Heart left ventricle (tissue), 16 donors: ENCODE data around the gene MGAT3. TPM values are rescaled to one million over a fixed set of nuclear protein-coding genes. Genes with fewer than 3 reads are reported as not detected.

Experiments used
- ATAC-seq, 4 donors: fragments of 200-7000 bp; cut with Tn5 transposase; one replicate each; pipeline ENCODE4 v1.9.1; 2020 to 2022; ENCODE audit warnings: moderate library complexity in 4 of 4, mild to moderate bottlenecking in 3 of 4, moderate number of reproducible peaks in 1 of 4
- DNase-seq, 5 donors: peaks; one replicate each; pipeline ENCODE4 v3.0.0-alpha.2; 2020
- H3K27ac ChIP-seq, 12 donors: fragments of 200-600 bp; sonication (generic) in 4 of 12; one replicate each; pipeline versions ENCODE4 v1.5.0 to v1.8.0; 2016 to 2022; ENCODE audit warnings: mild to moderate bottlenecking in 2 of 12
- H3K27me3 ChIP-seq, 9 donors: fragments of 200-600 bp; sonication (generic) in 2 of 9; one replicate each; pipeline versions ENCODE4 v1.5.1 to v1.8.0; 2016 to 2022; ENCODE audit warnings: mild to moderate bottlenecking in 3 of 9
- H3K36me3 ChIP-seq, 9 donors: fragments of 200-600 bp; sonication (generic) in 2 of 9; one replicate each; pipeline versions ENCODE4 v1.5.0 to v1.8.0; 2018 to 2022; ENCODE audit warnings: mild to moderate bottlenecking in 2 of 9
- H3K4me1 ChIP-seq, 12 donors: fragments of 200-600 bp; sonication (generic) in 4 of 12; one replicate each; pipeline versions ENCODE4 v1.5.0 to v1.8.0; 2016 to 2022; ENCODE audit warnings: mild to moderate bottlenecking in 3 of 12
- H3K4me3 ChIP-seq, 12 donors: fragments of 200-600 bp; sonication (generic) in 4 of 12; one replicate each; pipeline versions ENCODE4 v1.5.0 to v1.8.0; 2017 to 2022; ENCODE audit warnings: mild to moderate bottlenecking in 9 of 12, moderate library complexity in 4 of 12
- H3K9me3 ChIP-seq, 12 donors: fragments of 200-600 bp; sonication (generic) in 4 of 12; one replicate each; pipeline versions ENCODE4 v1.5.0 to v1.8.0; 2016 to 2022; ENCODE audit warnings: mild to moderate bottlenecking in 1 of 12
- POLR2A ChIP-seq, 2 donors: fragments of 450-650 bp; IDR thresholded peaks; one replicate each; pipeline ENCODE4 v1.6.1; 2017; ENCODE audit warnings: antibody characterized with exemption in 2 of 2, mild to moderate bottlenecking in 2 of 2, moderate library complexity in 2 of 2
- WGBS, 4 donors: extraction: QIAGEN DNeasy Blood & Tissue Kit in 2 of 4; methylation state at CpG; one replicate each; pipeline versions ENCODE4 v1.1.5 to v1.1.7; 2013 to 2018; 5-methylcytosine and 5-hydroxymethylcytosine counted together
- intact Hi-C, 10 donors: fragments of 100-400 bp; cut with DNase I; formaldehyde crosslinking; loops; one replicate each; pipeline versions ENCODE4 v1.11.1 to v1.14.2; 2022
- polyA plus RNA-seq, 2 donors: library from polyadenylated mRNA; stranded (reverse); fragments of 200-250 nt; gene quantifications; one replicate each; pipeline ENCODE4 v1.2.3, GENCODE V29; 2013
- total RNA-seq, 9 donors: library from RNA; depleted of rRNA in 2 of 9; stranded (reverse); fragments of >200 nt in 2 of 9; fragmentation: NEBNext Ultra II Directional in 3 of 9; extraction: Animal tissue kit (Norgen Biotek cat#: 25700) in 3 of 9; gene quantifications; one replicate each; pipeline versions ENCODE4 v1.1.0 to v1.2.4, GENCODE V29; 2016 to 2023
- TF ChIP-seq, protein P1 (sequence below), 12 donors: fragments of 200-600 bp; sonication (generic) in 4 of 12; IDR thresholded peaks; one replicate each; pipeline versions ENCODE4 v1.5.0 to v1.8.0; 2018 to 2022; ENCODE audit warnings: antibody characterized with exemption in 12 of 12, mild to moderate bottlenecking in 5 of 12
- donor health status: ischemic (EF 13 %, LVEDD 7.1; RV severe dilation, severe dysfunction).
- donor health status: healthy with polysubstance abuse.
- donor health status: DM: no; HTN: yes; CAD: no.
- donor health status: DM: no; HTN: no; CAD: no.
- donor health status: ischemic (EF 25% LVEDD 6.9; RV normal size, moderate dysfunction).
- donor health status: ischemic (EF 25% LVEDD 5.7; RV mildly dilated, moderate dysfunction).
- donor health status: healthy.
- donor health status: DM: yes; HTN: yes; CAD: no.
- donor health status: ischemic (EF 35%, LVEDD 5.7; RV mildly dilated, moderate dysfunction).
- donor health status: nonischemic (EF 11% LVEDD 7.7; RV severe dilation, severe dysfunction).
- donor health status: DM: yes; HTN: yes; CAD: no.
- donor health status: PGD.
- donor health status: ischemic (EF 29% LVEDD 5.4; RV normal size, mild dysfunction).
- donor health status: nonischemic (EF 23%, LVEDD 6.1; RV moderate dilation, normal function).

Gene MGAT3
- total and polyA plus RNA-seq, 11 donors: 2.2 to 9.9 (median 4.4) TPM

DNA sequence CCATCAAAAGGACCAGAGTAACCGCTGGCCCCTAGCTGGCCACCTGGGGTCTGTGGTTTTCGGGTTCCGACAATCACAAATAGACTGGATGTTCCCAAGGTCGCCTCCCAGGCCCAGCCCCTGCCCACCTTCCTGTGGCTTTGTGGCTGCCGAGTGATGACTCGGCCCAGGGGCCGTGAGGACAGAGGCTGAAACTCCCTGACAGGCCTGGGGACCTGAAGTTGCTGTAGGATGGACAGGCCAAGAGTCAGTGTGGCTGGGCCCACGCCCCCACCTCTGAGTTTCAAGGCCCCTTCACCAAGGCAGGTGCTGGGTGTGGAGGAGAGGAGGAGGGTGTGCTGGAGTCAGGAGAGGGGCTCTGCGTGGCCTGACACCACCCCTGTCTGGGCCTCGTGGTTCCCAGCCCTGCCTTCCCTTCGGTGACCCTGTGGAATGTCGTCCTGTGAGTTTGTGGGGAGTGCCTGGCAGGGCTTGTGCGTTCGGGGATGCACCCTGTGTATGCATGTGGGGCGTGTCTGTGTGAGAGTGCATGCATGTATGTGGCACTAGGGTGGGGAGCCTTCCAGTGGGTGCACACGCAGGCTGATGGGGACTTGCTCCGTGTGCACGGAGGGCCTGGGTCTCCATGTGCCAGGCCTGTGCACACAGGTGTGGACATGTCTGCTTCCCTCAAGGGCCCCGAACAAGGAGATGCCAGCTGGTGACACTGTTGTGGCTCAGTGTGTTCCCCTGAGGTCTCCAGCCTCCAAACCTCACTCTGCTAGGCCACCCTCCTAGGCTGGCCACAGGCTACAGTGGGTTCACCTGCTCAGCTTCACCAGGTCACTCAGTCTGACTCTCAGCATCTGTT is 8.4 kb upstream of the MGAT3 start:
- peaks cover 0 to 14% (median 2%) of the 10 kb centered on the region in 12 donors for H3K4me1 ChIP-seq
- H3K9me3 ChIP-seq: no peaks in the 10 kb centered on the region
- no peak overlapping the region for H3K27ac ChIP-seq
- peak in 1 of 4 donors; percentile 6 for ATAC-seq
- H3K4me3 ChIP-seq: no peak overlapping the region
- 82 to 89% (median 85%) methylated on average over 19 of the region's 19 CpGs for WGBS, 4 donors
- no peak for DNase-seq
- no peaks in the 10 kb centered on the region for H3K36me3 ChIP-seq
- TF ChIP-seq, protein P1, sequence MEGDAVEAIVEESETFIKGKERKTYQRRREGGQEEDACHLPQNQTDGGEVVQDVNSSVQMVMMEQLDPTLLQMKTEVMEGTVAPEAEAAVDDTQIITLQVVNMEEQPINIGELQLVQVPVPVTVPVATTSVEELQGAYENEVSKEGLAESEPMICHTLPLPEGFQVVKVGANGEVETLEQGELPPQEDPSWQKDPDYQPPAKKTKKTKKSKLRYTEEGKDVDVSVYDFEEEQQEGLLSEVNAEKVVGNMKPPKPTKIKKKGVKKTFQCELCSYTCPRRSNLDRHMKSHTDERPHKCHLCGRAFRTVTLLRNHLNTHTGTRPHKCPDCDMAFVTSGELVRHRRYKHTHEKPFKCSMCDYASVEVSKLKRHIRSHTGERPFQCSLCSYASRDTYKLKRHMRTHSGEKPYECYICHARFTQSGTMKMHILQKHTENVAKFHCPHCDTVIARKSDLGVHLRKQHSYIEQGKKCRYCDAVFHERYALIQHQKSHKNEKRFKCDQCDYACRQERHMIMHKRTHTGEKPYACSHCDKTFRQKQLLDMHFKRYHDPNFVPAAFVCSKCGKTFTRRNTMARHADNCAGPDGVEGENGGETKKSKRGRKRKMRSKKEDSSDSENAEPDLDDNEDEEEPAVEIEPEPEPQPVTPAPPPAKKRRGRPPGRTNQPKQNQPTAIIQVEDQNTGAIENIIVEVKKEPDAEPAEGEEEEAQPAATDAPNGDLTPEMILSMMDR (IDR thresholded peaks at IDR 0.05): no peak
- TF ChIP-seq POLR2A (IDR thresholded peaks at IDR 0.05): no peak
- intact Hi-C loops: no loop called here
- no peaks in the 10 kb centered on the region for H3K27me3 ChIP-seq

DNA sequence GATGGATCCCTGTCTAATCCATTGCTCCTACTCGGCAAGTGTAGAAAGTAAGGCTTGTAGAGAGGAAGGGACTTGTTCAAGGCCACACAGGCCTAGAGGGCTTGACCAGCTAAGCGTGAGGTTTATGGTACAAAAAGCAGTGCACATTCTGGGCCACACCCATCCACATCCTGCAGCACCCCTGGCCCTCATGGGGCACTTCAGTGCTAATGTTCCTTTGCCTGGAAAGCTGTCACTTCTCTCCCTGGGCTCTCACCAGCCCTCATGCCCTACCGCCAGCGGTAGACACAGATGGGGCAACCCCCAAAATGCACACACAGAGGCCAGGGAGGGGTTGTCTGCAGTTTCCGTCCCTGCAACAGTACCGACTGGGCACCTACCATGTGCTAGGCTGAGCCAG is 7.1 kb upstream of the MGAT3 start:
- no peaks in the 10 kb centered on the region for H3K9me3 ChIP-seq
- H3K36me3 ChIP-seq: no peaks in the 10 kb centered on the region
- H3K4me1 ChIP-seq: peaks cover 0 to 14% (median 2%) of the 10 kb centered on the region in 12 donors
- H3K4me3 ChIP-seq: no peak overlapping the region
- no peak for DNase-seq
- no peak overlapping the region for H3K27ac ChIP-seq
- 85 to 95% (median 90%) methylated on average over 5 to 6 of the region's 6 CpGs for WGBS, 4 donors
- ATAC-seq: no peak
- TF ChIP-seq POLR2A (IDR thresholded peaks at IDR 0.05): no peak
- TF ChIP-seq, protein P1 (IDR thresholded peaks at IDR 0.05): no peak
- H3K27me3 ChIP-seq: no peaks in the 10 kb centered on the region
- intact Hi-C loops: no loop called here

DNA sequence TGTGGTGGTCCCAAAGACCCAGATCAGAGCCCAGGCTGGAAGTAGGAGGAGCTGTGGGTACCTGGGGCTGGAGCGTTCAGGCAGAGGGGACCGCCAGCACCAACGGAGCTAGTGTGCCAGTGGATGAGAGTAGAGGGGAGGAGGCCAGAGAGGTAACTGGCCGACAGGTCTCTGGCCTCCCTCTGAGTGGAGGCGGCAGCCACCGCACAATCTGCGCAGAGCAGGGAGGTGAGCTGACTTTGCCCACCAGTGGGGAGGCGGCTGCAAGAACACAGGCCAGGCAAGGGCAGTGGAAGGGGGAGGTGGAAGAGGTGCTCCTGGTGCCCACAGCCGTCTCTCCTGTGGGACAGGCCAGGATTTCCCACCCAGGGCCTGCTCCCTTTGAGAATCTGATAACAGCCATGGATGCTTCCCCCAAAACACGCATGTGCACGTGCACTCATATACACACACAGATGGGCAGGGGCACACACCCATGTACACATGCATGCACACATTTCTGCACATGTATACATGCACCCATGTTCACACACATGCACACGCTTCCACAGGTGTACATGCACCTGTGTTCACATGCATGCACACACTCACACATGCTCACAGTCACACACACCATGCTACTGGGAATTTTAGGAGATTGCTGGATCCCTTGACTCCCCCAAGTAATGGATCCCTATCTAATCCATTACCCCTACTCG is 6.4 kb upstream of the MGAT3 start:
- Histone ChIP-seq H3K9me3 (no peaks in the 10 kb centered on the region), H3K27ac (no peak overlapping the region), H3K4me1 (peaks cover 0 to 14% (median 2%) of the 10 kb centered on the region in 12 donors), H3K4me3 (no peak overlapping the region), H3K36me3 (no peaks in the 10 kb centered on the region), H3K27me3 (no peaks in the 10 kb centered on the region)
- ATAC-seq (no peak), DNase-seq (no peak)
- intact Hi-C loops: no loop called here
- 91 to 95% (median 94%) methylated on average over 13 of the region's 13 CpGs for WGBS, 4 donors
- no peak for TF ChIP-seq POLR2A (IDR thresholded peaks at IDR 0.05)

DNA sequence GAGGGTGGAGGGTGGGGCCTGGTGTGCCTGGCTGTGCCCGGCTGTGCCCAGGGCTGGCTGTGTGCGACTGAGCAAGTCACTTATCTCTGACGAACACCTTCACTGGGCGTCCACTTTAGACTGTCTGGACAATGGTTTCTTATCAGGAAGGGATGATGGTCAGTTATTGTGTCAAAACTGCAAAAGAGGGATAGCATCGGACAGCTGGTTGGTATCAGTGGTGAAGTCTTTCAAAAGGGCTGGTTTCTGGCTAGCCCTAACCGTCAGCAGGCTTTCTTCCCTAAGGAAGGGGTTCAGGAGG is 4.1 kb upstream of the MGAT3 start:
- H3K9me3 ChIP-seq: no peaks in the 10 kb centered on the region
- H3K36me3 ChIP-seq: no peaks in the 10 kb centered on the region
- H3K27ac ChIP-seq: peak overlapping the region in 5 of 12 donors; percentile 6 to 43 (median 13)
- H3K27me3 ChIP-seq: peaks cover 0 to 13% (median 0%) of the 10 kb centered on the region in 9 donors
- TF ChIP-seq, protein P1 (IDR thresholded peaks at IDR 0.05): no peak
- no peak overlapping the region for H3K4me3 ChIP-seq
- no peak for DNase-seq
- intact Hi-C loops: no loop called here
- WGBS, 4 donors: 59 to 76% (median 69%) methylated on average over 6 of the region's 6 CpGs
- peak in 2 of 4 donors; percentile 18 to 60 for ATAC-seq
- H3K4me1 ChIP-seq: peaks cover 0 to 15% (median 4%) of the 10 kb centered on the region in 12 donors
